ENCODE data around the gene DRAM2. TPM values are rescaled to one million over a fixed set of nuclear protein-coding genes. Genes with fewer than 3 reads are reported as not detected.

DRAM2 gene
- total and polyA plus RNA-seq, 2 of the 13 experiments (the other 11 are each of a cell fraction or from before 2014, with no cell fraction given), result 33.2 to 123 TPM

GRCh38 chr1:111161843-111162487 is 22.1 kb upstream of the DRAM2 start:
- DNase-seq (ENCODE audit: low spot score) (no peak), ATAC-seq (no peak), FAIRE-seq (no peak)
- Histone ChIP-seq H3K9me3 (ENCODE audit: low read length) (no peaks in the 10 kb centered on the region), H3K36me3 (replicated peaks in 1 of 2; ENCODE audit: control insufficient read depth in 1 of 2, insufficient read depth in 2 of 2, low read length in 2 of 2) (peaks cover 4 to 52% of the 10 kb centered on the region in 2 experiments), H2AFZ (ENCODE audit: low read length) (no peak overlapping the region), H3K79me2 (ENCODE audit: insufficient read depth, low read length) (peaks cover 3% of the 10 kb centered on the region), H4K20me1 (ENCODE audit: insufficient read depth, low read length) (no peaks in the 10 kb centered on the region), H3K4me2 (ENCODE audit: low read depth, low read length) (no peak overlapping the region), H3K4me3 (replicated peaks in 1 of 3; ENCODE audit: insufficient read depth in 1 of 3, low read depth in 2 of 3, low read length in 3 of 3) (no peak overlapping the region), H3K9ac (ENCODE audit: insufficient read depth, low read depth, low read length) (no peak overlapping the region), H3K27me3 (ENCODE audit: control insufficient read depth in 1 of 2, insufficient read depth in 2 of 2, low read length in 2 of 2) (no peaks in the 10 kb centered on the region), H3K4me1 (ENCODE audit: insufficient read depth, low read length) (no peaks in the 10 kb centered on the region), H3K27ac (ENCODE audit: extremely low read length, insufficient read depth, low read length) (no peak overlapping the region)
- no TSS peak for BruUV-seq (replicated peaks)
- intact Hi-C loops (cut with micrococcal nuclease; ENCODE audit: unreplicated experiment) (no loop called here), in situ Hi-C loops (cut with HindIII; ENCODE audit: extremely low pct_ligation_motif_present, low pct_unique_long_range_greater_than_20kb) (no loop called here)
- WGBS (ENCODE audit: low lambda C conversion rate), result 97% methylated on average over 1 of the region's 1 CpG
- ChIA-PET POLR2A (no interaction called here), CTCF (ENCODE audit: low intra/inter-chr PET ratio, low total read pairs) (no interaction called here)
- TF ChIP-seq, protein P1, sequence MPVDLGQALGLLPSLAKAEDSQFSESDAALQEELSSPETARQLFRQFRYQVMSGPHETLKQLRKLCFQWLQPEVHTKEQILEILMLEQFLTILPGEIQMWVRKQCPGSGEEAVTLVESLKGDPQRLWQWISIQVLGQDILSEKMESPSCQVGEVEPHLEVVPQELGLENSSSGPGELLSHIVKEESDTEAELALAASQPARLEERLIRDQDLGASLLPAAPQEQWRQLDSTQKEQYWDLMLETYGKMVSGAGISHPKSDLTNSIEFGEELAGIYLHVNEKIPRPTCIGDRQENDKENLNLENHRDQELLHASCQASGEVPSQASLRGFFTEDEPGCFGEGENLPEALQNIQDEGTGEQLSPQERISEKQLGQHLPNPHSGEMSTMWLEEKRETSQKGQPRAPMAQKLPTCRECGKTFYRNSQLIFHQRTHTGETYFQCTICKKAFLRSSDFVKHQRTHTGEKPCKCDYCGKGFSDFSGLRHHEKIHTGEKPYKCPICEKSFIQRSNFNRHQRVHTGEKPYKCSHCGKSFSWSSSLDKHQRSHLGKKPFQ (CRISPR knock-in tag; IDR thresholded peaks at IDR 0.05; ENCODE audit: insufficient replicate concordance), result no peak
- TF ChIP-seq, protein P2, sequence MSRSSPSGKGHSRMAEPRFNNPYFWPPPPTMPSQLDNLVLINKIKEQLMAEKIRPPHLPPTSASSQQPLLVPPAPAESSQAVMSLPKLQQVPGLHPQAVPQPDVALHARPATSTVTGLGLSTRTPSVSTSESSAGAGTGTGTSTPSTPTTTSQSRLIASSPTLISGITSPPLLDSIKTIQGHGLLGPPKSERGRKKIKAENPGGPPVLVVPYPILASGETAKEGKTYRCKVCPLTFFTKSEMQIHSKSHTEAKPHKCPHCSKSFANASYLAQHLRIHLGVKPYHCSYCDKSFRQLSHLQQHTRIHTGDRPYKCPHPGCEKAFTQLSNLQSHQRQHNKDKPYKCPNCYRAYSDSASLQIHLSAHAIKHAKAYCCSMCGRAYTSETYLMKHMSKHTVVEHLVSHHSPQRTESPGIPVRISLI (CRISPR knock-in tag; IDR thresholded peaks at IDR 0.05; ENCODE audit: borderline replicate concordance), result no peak
- TF ChIP-seq HDAC6 (IDR thresholded peaks at IDR 0.05; ENCODE audit: low read depth, low read length) (no peak), PRPF4 (IDR thresholded peaks at IDR 0.05; ENCODE audit: low read depth, low read length, poor library complexity, severe bottlenecking) (no peak), HHEX (CRISPR knock-in tag; IDR thresholded peaks at IDR 0.05) (no peak), TOPORS (CRISPR knock-in tag; IDR thresholded peaks at IDR 0.05) (no peak), NCOA2 (CRISPR knock-in tag; IDR thresholded peaks at IDR 0.05) (no peak), ZNF75D (CRISPR knock-in tag; IDR thresholded peaks at IDR 0.05; ENCODE audit: borderline replicate concordance) (no peak), ZFAT (CRISPR knock-in tag; conservative IDR thresholded peaks at IDR 0.05) (no peak)
